Spleen (tissue), 7 donors: ENCODE measurements around the gene PLEKHM3.

Experiments
- CTCF ChIP-seq, 11 experiments: fragments of 200-600 bp in 7 of 11; fragments of 450-650 bp in 4 of 11; sonication (generic) in 4 of 11; IDR thresholded peaks in 8 of 11; conservative IDR thresholded peaks in 3 of 11; 1 replicate in 7 of 11; 2 replicates in 4 of 11; pipeline versions ENCODE4 v1.4.0 to v1.8.0; 2016 to 2021; ENCODE audit warnings: antibody characterized with exemption in 11 of 11, inconsistent platforms in 4 of 11, mild to moderate bottlenecking in 1 of 11
- POLR2A ChIP-seq, 3 donors: fragments of 450-650 bp; IDR thresholded peaks; one replicate each; pipeline ENCODE4 v1.5.1; 2017; ENCODE audit warnings: antibody characterized with exemption in 3 of 3, mild to moderate bottlenecking in 1 of 3
- POLR2AphosphoS5 ChIP-seq, 3 donors: sonication (generic); formaldehyde crosslinking; IDR thresholded peaks; one replicate each; pipeline ENCODE4 v1.5.1; 2017; ENCODE audit warnings: antibody characterized with exemption in 3 of 3
- donor health status: DM: no; HTN: no; CAD: no; lungs with moderate emphysema.
- donor health status: DM: no; HTN: no; CAD: no.
- donor health status: DM: no; HTN: no; CAD: no.

DNA sequence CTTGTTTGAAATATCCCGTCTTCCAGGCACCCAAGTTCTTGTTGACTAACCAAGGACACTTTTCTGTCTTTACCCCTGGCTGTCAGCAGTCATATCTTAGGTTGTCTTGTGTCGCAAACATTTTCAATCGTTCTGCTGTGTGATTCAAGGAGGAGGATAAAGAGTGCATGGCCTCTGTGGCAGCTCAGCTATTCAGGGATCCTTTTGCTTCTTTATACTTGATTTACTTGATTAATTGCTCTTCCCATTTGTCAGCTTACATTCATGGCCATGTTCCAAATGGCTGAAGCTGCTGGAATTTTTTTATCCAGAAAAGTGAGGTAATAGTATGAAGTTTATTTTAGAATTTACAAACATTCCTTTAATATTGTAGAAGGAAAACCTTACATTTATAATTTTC lies 158.3 kb downstream of the PLEKHM3 start:
- TF ChIP-seq CTCF (IDR thresholded peaks at IDR 0.05 in 8 of 11, conservative IDR thresholded peaks at IDR 0.05 in 3 of 11), result no peak
- no peak for TF ChIP-seq POLR2A (IDR thresholded peaks at IDR 0.05)
- TF ChIP-seq POLR2AphosphoS5 (IDR thresholded peaks at IDR 0.05), result no peak
